Fibroblast of skin of back (primary cell): Measurements from ENCODE around the gene CMPK1.

Source experiments
- DNase-seq: peaks from one replicate; pipeline ENCODE4 v3.0.0-alpha.2; 2013

CMPK1 gene

GRCh38 chr1:47424336-47424982, 90.9 kb downstream of the CMPK1 start:
- DNase-seq, result peak; percentile 66
